Measurements from ENCODE around the gene CNTLN. TPM values are rescaled to one million over a fixed set of nuclear protein-coding genes. Genes with fewer than 3 reads are reported as not detected.
A peak's percentile ranks its signal among the peaks of the same experiment; 100 is the strongest.

CNTLN gene
- total and polyA plus RNA-seq, 2 of the 13 experiments (the other 11 are each of a cell fraction or from before 2014, with no cell fraction given): 1.5 to 5.7 TPM

GRCh38 chr9:17403539-17403938 lies 268.7 kb downstream of the CNTLN start:
- Histone ChIP-seq H3K4me2 (ENCODE audit: low read depth, low read length) (no peak overlapping the region), H4K20me1 (ENCODE audit: insufficient read depth, low read length) (no peaks in the 10 kb centered on the region), H3K27ac (ENCODE audit: extremely low read length, insufficient read depth, low read length) (no peak overlapping the region), H3K4me1 (ENCODE audit: insufficient read depth, low read length) (no peaks in the 10 kb centered on the region), H3K27me3 (ENCODE audit: control insufficient read depth in 1 of 2, insufficient read depth in 2 of 2, low read length in 2 of 2) (no peaks in the 10 kb centered on the region), H3K79me2 (ENCODE audit: insufficient read depth, low read length) (no peaks in the 10 kb centered on the region), H3K9me3 (ENCODE audit: low read length) (peaks cover 37% of the 10 kb centered on the region; the same call in 1 of the 2 replicates), H3K4me3 (replicated peaks in 1 of 3; ENCODE audit: insufficient read depth in 1 of 3, low read depth in 2 of 3, low read length in 3 of 3) (no peak overlapping the region), H3K36me3 (replicated peaks in 1 of 2; ENCODE audit: control insufficient read depth in 1 of 2, insufficient read depth in 2 of 2, low read length in 2 of 2) (no peaks in the 10 kb centered on the region), H2AFZ (ENCODE audit: low read length) (no peak overlapping the region), H3K9ac (ENCODE audit: insufficient read depth, low read depth, low read length) (no peak overlapping the region)
- BruUV-seq (replicated peaks): no TSS peak
- CTCF ChIA-PET (ENCODE audit: low intra/inter-chr PET ratio, low total read pairs): no interaction called here
- no peak for DNase-seq (ENCODE audit: low spot score)
- in situ Hi-C loops (cut with HindIII; ENCODE audit: extremely low pct_ligation_motif_present, low pct_unique_long_range_greater_than_20kb): no loop called here
- FAIRE-seq: no peak
- 52% methylated on average over 4 of the region's 6 CpGs for WGBS (ENCODE audit: low lambda C conversion rate)
- intact Hi-C loops (cut with micrococcal nuclease; ENCODE audit: unreplicated experiment): loop anchor here (2.0 kb wide), 1 partner anchor 341 kb away; no protein-coding TSS in a partner anchor
- no peak for ATAC-seq
- peak; percentile 68 to 77 for TF ChIP-seq MAFK (conservative IDR thresholded peaks at IDR 0.05 in 1 of 2, IDR thresholded peaks at IDR 0.05 in 1 of 2; ENCODE audit: low read length in 2 of 2)
- TF ChIP-seq BCL3 (CRISPR knock-in tag; IDR thresholded peaks at IDR 0.05): no peak
- TF ChIP-seq SOX6 (IDR thresholded peaks at IDR 0.05): no peak
- TF ChIP-seq SOX6 (CRISPR knock-in tag; IDR thresholded peaks at IDR 0.05): no peak
- TF ChIP-seq SAFB2 (CRISPR knock-in tag; IDR thresholded peaks at IDR 0.05; ENCODE audit: borderline replicate concordance, low read depth): no peak
- TF ChIP-seq PCBP1 (IDR thresholded peaks at IDR 0.05; ENCODE audit: borderline replicate concordance, low read depth, low read length): no peak
- TF ChIP-seq MAFF (IDR thresholded peaks at IDR 0.05; ENCODE audit: low read depth, low read length): peak; percentile 65
- TF ChIP-seq ZBTB4 (CRISPR knock-in tag; IDR thresholded peaks at IDR 0.05; ENCODE audit: borderline replicate concordance): no peak
- TF ChIP-seq ZNF264 (CRISPR knock-in tag; IDR thresholded peaks at IDR 0.05): no peak
- no peak for TF ChIP-seq HOMEZ (CRISPR knock-in tag; IDR thresholded peaks at IDR 0.05; ENCODE audit: low read depth)
- no peak for TF ChIP-seq ZNF12 (CRISPR knock-in tag; IDR thresholded peaks at IDR 0.05)
- no peak for TF ChIP-seq REL (CRISPR knock-in tag; conservative IDR thresholded peaks at IDR 0.05)
- TF ChIP-seq ZNF549 (CRISPR knock-in tag; IDR thresholded peaks at IDR 0.05): no peak
- no peak for TF ChIP-seq FOSL1 (CRISPR knock-in tag; IDR thresholded peaks at IDR 0.05; ENCODE audit: borderline replicate concordance)
- no peak for TF ChIP-seq CHD2 (IDR thresholded peaks at IDR 0.05; ENCODE audit: low read depth, low read length)
- POLR2A ChIA-PET: no interaction called here
